GM23338 (cell line): ENCODE data around the gene PARP2. TPM values are rescaled to one million over a fixed set of nuclear protein-coding genes. Genes with fewer than 3 reads are reported as not detected.
A peak's percentile ranks its signal among the peaks of the same experiment; 100 is the strongest.

Experiments
- ATAC-seq: fragments of 200-7000 bp; cut with Tn5 transposase; 3 replicates; pipeline ENCODE4 v1.9.1; 2020
- DNase-seq: peaks from one replicate; pipeline ENCODE4 v3.0.0-alpha.2; 2015; ENCODE audit warnings: low spot score
- H2AFZ ChIP-seq: fragments of 200-600 bp; sonication (generic); 2 replicates; pipeline ENCODE4 v1.8.0; 2016; ENCODE audit warnings: antibody characterized with exemption, mild to moderate bottlenecking, moderate library complexity
- H3F3A ChIP-seq: fragments of 200-600 bp; sonication (generic); replicated peaks from 2 replicates; pipeline ENCODE4 v1.8.0; 2017; ENCODE audit warnings: antibody characterized with exemption, mixed run types, low read depth
- H3K27ac ChIP-seq: fragments of 200-600 bp; sonication (generic); 2 replicates; pipeline ENCODE4 v1.6.1; 2016; ENCODE audit warnings: low read depth
- H3K27me3 ChIP-seq: fragments of 200-600 bp; sonication (generic); 2 replicates; pipeline ENCODE4 v1.8.0; 2016; ENCODE audit warnings: mild to moderate bottlenecking, mixed run types, moderate library complexity; ENCODE audit not compliant: insufficient read depth
- H3K36me3 ChIP-seq: fragments of 200-600 bp; sonication (generic); 2 replicates; pipeline ENCODE4 v1.8.0; 2016; ENCODE audit warnings: mild to moderate bottlenecking; ENCODE audit not compliant: insufficient read depth
- H3K4me1 ChIP-seq: fragments of 200-600 bp; sonication (generic); 2 replicates; pipeline ENCODE4 v1.8.0; 2016; ENCODE audit warnings: mild to moderate bottlenecking, moderate library complexity; ENCODE audit not compliant: insufficient read depth
- H3K4me2 ChIP-seq: fragments of 200-600 bp; sonication (generic); 2 replicates; pipeline ENCODE4 v1.7.1; 2017; ENCODE audit warnings: mixed run types
- H3K4me3 ChIP-seq: fragments of 200-600 bp; sonication (generic); 2 replicates; pipeline ENCODE4 v1.6.1; 2016; ENCODE audit warnings: mixed run types
- H3K79me2 ChIP-seq: fragments of 200-600 bp; sonication (generic); replicated peaks from 2 replicates; pipeline ENCODE4 v1.8.0; 2017; ENCODE audit warnings: mild to moderate bottlenecking; ENCODE audit not compliant: insufficient read depth
- H3K9me2 ChIP-seq: fragments of 200-600 bp; sonication (generic); 2 replicates; pipeline ENCODE4 v1.8.0; 2017; ENCODE audit not compliant: insufficient read depth
- H4K20me1 ChIP-seq: fragments of 200-600 bp; sonication (generic); replicated peaks from 2 replicates; pipeline ENCODE4 v1.8.0; 2017; ENCODE audit warnings: mild to moderate bottlenecking; ENCODE audit not compliant: insufficient read depth
- H3K27ac Mint-ChIP-seq: 2 replicates; pipeline ENCODE4 v1.8.0; 2020; ENCODE audit warnings: inconsistent platforms, mild to moderate bottlenecking, moderate library complexity, mixed read lengths
- H3K27me3 Mint-ChIP-seq: 3 replicates; pipeline ENCODE4 v1.8.0; 2022; ENCODE audit warnings: low read depth, mild to moderate bottlenecking, moderate library complexity, mixed read lengths, inconsistent platforms; ENCODE audit not compliant: insufficient read depth, poor library complexity
- H3K36me3 Mint-ChIP-seq: 3 replicates; pipeline ENCODE4 v1.8.0; 2021; ENCODE audit warnings: low read depth, mild to moderate bottlenecking, inconsistent platforms, moderate library complexity, mixed read lengths
- H3K4me1 Mint-ChIP-seq: 3 replicates; pipeline ENCODE4 v1.8.0; 2020; ENCODE audit warnings: mild to moderate bottlenecking, inconsistent platforms, mixed read lengths
- H3K4me3 Mint-ChIP-seq: 3 replicates; pipeline ENCODE4 v1.8.0; 2021; ENCODE audit warnings: moderate library complexity, mild to moderate bottlenecking, inconsistent platforms, mixed read lengths
- H3K9me3 Mint-ChIP-seq: 3 replicates; pipeline ENCODE4 v1.8.0; 2020; ENCODE audit warnings: moderate library complexity, mild to moderate bottlenecking, inconsistent platforms, mixed read lengths
- CTCF ChIP-seq, 2 experiments: fragments of 200-600 bp in 1 of 2; sonication (generic) in 1 of 2; conservative IDR thresholded peaks; 2 replicates each; pipeline versions ENCODE4 v1.5.1 to v1.6.1; 2016 to 2017; ENCODE audit warnings: antibody characterized with exemption in 2 of 2, low read depth in 2 of 2, mild to moderate bottlenecking in 2 of 2, moderate library complexity in 1 of 2
- EZH2 ChIP-seq: fragments of 200-600 bp; sonication (generic); IDR thresholded peaks from one replicate; pipeline ENCODE4 v1.8.0; 2017; ENCODE audit warnings: antibody characterized with exemption, mild to moderate bottlenecking, low read depth; ENCODE audit not compliant: unreplicated experiment
- EZH2phosphoT487 ChIP-seq: fragments of 200-600 bp; sonication (generic); IDR thresholded peaks from one replicate; pipeline ENCODE4 v1.8.1; 2018; ENCODE audit warnings: antibody characterized with exemption; ENCODE audit not compliant: unreplicated experiment
- JUNB ChIP-seq: IDR thresholded peaks from one replicate; pipeline ENCODE4 v1.6.1; 2016; ENCODE audit warnings: antibody characterized with exemption; ENCODE audit not compliant: unreplicated experiment
- POLR2AphosphoS5 ChIP-seq: IDR thresholded peaks from 2 replicates; pipeline ENCODE4 v1.6.1; 2016; ENCODE audit warnings: antibody characterized with exemption, low read depth
- REST ChIP-seq: IDR thresholded peaks from one replicate; pipeline ENCODE4 v1.6.1; 2018; ENCODE audit warnings: antibody characterized with exemption; ENCODE audit not compliant: unreplicated experiment
- STAT1 ChIP-seq: IDR thresholded peaks from one replicate; pipeline ENCODE4 v1.6.1; 2016; ENCODE audit warnings: antibody characterized with exemption; ENCODE audit not compliant: unreplicated experiment
- ZNF114 ChIP-seq: fragments of 250-450 bp; sonication (Bioruptor Pico); IDR thresholded peaks from 2 replicates; pipeline ENCODE4 v1.5.0; 2020; ENCODE audit warnings: mild to moderate bottlenecking, moderate library complexity
- ZNF462 ChIP-seq: fragments of 250-450 bp; sonication (Bioruptor Pico); IDR thresholded peaks from 2 replicates; pipeline ENCODE4 v1.5.0; 2020; ENCODE audit warnings: mild to moderate bottlenecking, moderate library complexity
- polyA plus RNA-seq: library from polyadenylated mRNA; unstranded; fragments of >200 nt; fragmentation: Nextera tagmentation; extraction: Ambion mirVana; gene quantifications from 2 replicates; pipeline ENCODE4 v1.2.1, GENCODE V29; 2016
- total RNA-seq: library from RNA; depleted of rRNA; stranded (reverse); fragments of >200 nt; shearing (Covaris generic); gene quantifications from 2 replicates; pipeline ENCODE4 v1.2.3, GENCODE V29; 2014

The PARP2 gene
- total and polyA plus RNA-seq, 2 experiments from 2014 or later, result 27.8 to 42.7 TPM

- no peak overlapping the region for H3K27ac Mint-ChIP-seq
- no peaks in the 10 kb centered on the region for H3F3A ChIP-seq
- no peak for ATAC-seq
- no peaks in the 10 kb centered on the region for H3K4me1 ChIP-seq
- TF ChIP-seq EZH2, result no peak
- TF ChIP-seq STAT1, result no peak
- no peak for TF ChIP-seq EZH2phosphoT487
- no peak for TF ChIP-seq POLR2AphosphoS5
- TF ChIP-seq ZNF114 (CRISPR knock-in tag), result no peak
- no peak overlapping the region for H3K4me3 Mint-ChIP-seq
- no peaks in the 10 kb centered on the region for H3K9me2 ChIP-seq
- no peaks in the 10 kb centered on the region for H3K9me3 Mint-ChIP-seq
- no peak for DNase-seq
- no peaks in the 10 kb centered on the region for H3K27me3 ChIP-seq
- peaks cover 88% of the 10 kb centered on the region for H3K36me3 Mint-ChIP-seq
- H4K20me1 ChIP-seq, result no peaks in the 10 kb centered on the region; the same call in 1 of the 2 replicates
- no peaks in the 10 kb centered on the region for H3K79me2 ChIP-seq
- peaks cover 77% of the 10 kb centered on the region for H3K36me3 ChIP-seq
- H3K4me2 ChIP-seq, result no peak overlapping the region
- no peak overlapping the region for H2AFZ ChIP-seq
- no peak overlapping the region for H3K4me3 ChIP-seq
- H3K4me1 Mint-ChIP-seq, result no peaks in the 10 kb centered on the region
- H3K27ac ChIP-seq, result no peak overlapping the region
- no peaks in the 10 kb centered on the region for H3K27me3 Mint-ChIP-seq
These were observed 6.8 kb downstream of the PARP2 start for GRCh38 chr14:20350282-20350681.

- H3K36me3 ChIP-seq, result peaks cover 76% of the 10 kb centered on the region
- no peak for DNase-seq
- no peaks in the 10 kb centered on the region for H3F3A ChIP-seq
- no peaks in the 10 kb centered on the region for H3K27me3 ChIP-seq
- H3K4me3 ChIP-seq, result no peak overlapping the region
- Mint-ChIP-seq H3K27ac (no peak overlapping the region; the same call in 1 of the 2 replicates), H3K9me3 (no peaks in the 10 kb centered on the region), H3K36me3 (peaks cover 87% of the 10 kb centered on the region), H3K4me3 (no peak overlapping the region), H3K27me3 (no peaks in the 10 kb centered on the region), H3K4me1 (no peaks in the 10 kb centered on the region)
- H3K79me2 ChIP-seq, result no peaks in the 10 kb centered on the region
- ATAC-seq, result no peak
- no peak overlapping the region for H3K4me2 ChIP-seq
- H3K9me2 ChIP-seq, result no peaks in the 10 kb centered on the region
- H2AFZ ChIP-seq, result no peak overlapping the region
- no peak for TF ChIP-seq POLR2AphosphoS5
- TF ChIP-seq ZNF462, result no peak
- TF ChIP-seq CTCF (conservative IDR thresholded peaks at IDR 0.05; ENCODE audit: low read depth in 2 of 2), result peak; percentile 1 to 15; a peak in 1 of 4 replicates
- no peak for TF ChIP-seq REST
- TF ChIP-seq JUNB, result no peak
- H3K4me1 ChIP-seq, result no peaks in the 10 kb centered on the region
- H4K20me1 ChIP-seq, result no peaks in the 10 kb centered on the region; the same call in 1 of the 2 replicates
- H3K27ac ChIP-seq, result no peak overlapping the region
These were observed 7.4 kb downstream of the PARP2 start for GRCh38 chr14:20350860-20351259.
